Left ventricle myocardium superior (tissue), 1 donor: ENCODE measurements around the gene SCN1B. TPM values are rescaled to one million over a fixed set of nuclear protein-coding genes. Genes with fewer than 3 reads are reported as not detected.

Experiments used
- ATAC-seq: fragments of 200-7000 bp; cut with Tn5 transposase; one replicate; pipeline ENCODE4 v1.9.1; 2020; ENCODE audit warnings: mild to moderate bottlenecking, moderate library complexity
- DNase-seq: peaks from one replicate; pipeline ENCODE4 v3.0.0-alpha.2; 2020
- intact Hi-C: fragments of 100-400 bp; cut with micrococcal nuclease; formaldehyde crosslinking; loops from one replicate; pipeline ENCODE4 v1.11.0; 2022
- total RNA-seq: library from RNA; stranded (reverse); fragmentation: NEBNext Ultra II Directional; extraction: Animal tissue kit (Norgen Biotek cat#: 25700); gene quantifications from one replicate; pipeline ENCODE4 v1.2.1, GENCODE V29; 2021
- donor health status: DM: no; HTN: yes; CAD: no; lungs with severe emphysema.

The SCN1B gene
- total RNA-seq, 1 donor from 2014 or later, result 45.7 TPM

- ATAC-seq (no peak), DNase-seq (no peak)
- intact Hi-C loops, result no loop called here
Measured at GRCh38 chr19:35062942-35063341, 32.7 kb downstream of the SCN1B start.

GRCh38 chr19:35063940-35064818 lies 33.9 kb downstream of the SCN1B start:
- ATAC-seq, result no peak
- no peak for DNase-seq
- intact Hi-C loops, result no loop called here

- intact Hi-C loops, result no loop called here
- DNase-seq (no peak), ATAC-seq (no peak)
Measured at GRCh38 chr19:35065574-35065973, 35.3 kb downstream of the SCN1B start.

- ATAC-seq, result no peak
- intact Hi-C loops, result no loop called here
- no peak for DNase-seq
Measured at GRCh38 chr19:35066121-35066520, 35.9 kb downstream of the SCN1B start.

- DNase-seq, result peak; percentile 94
- ATAC-seq, result peak; percentile 90
- intact Hi-C loops, result no loop called here
Measured at GRCh38 chr19:35066691-35067563, 36.7 kb downstream of the SCN1B start.

GRCh38 chr19:35068941-35069634 lies 38.8 kb downstream of the SCN1B start:
- no peak for DNase-seq
- ATAC-seq, result no peak
- intact Hi-C loops, result no loop called here

GRCh38 chr19:35069696-35070095 lies 39.4 kb downstream of the SCN1B start:
- ATAC-seq, result no peak
- intact Hi-C loops, result no loop called here
- no peak for DNase-seq

- DNase-seq, result no peak
- no peak for ATAC-seq
- intact Hi-C loops, result no loop called here
Measured at GRCh38 chr19:35070471-35070870, 40.2 kb downstream of the SCN1B start.

- intact Hi-C loops, result no loop called here
- ATAC-seq (no peak), DNase-seq (no peak)
Measured at GRCh38 chr19:35073516-35073915, 43.2 kb downstream of the SCN1B start.

- ATAC-seq (no peak), DNase-seq (no peak)
- intact Hi-C loops, result no loop called here
Measured at GRCh38 chr19:35073941-35074340, 43.7 kb downstream of the SCN1B start.

- ATAC-seq, result no peak
- no peak for DNase-seq
- intact Hi-C loops, result no loop called here
Measured at GRCh38 chr19:35074426-35075201, 44.3 kb downstream of the SCN1B start.

- intact Hi-C loops, result no loop called here
- ATAC-seq (no peak), DNase-seq (no peak)
Measured at GRCh38 chr19:35075202-35076025, 45.1 kb downstream of the SCN1B start.

- intact Hi-C loops, result no loop called here
- ATAC-seq (no peak), DNase-seq (no peak)
Measured at GRCh38 chr19:35076026-35076370, 45.7 kb downstream of the SCN1B start.

GRCh38 chr19:35076657-35077056 lies 46.4 kb downstream of the SCN1B start:
- intact Hi-C loops, result no loop called here
- no peak for ATAC-seq
- DNase-seq, result no peak

GRCh38 chr19:35077411-35078223 lies 47.3 kb downstream of the SCN1B start:
- intact Hi-C loops, result no loop called here
- DNase-seq, result no peak
- no peak for ATAC-seq

- ATAC-seq (no peak), DNase-seq (no peak)
- intact Hi-C loops, result no loop called here
Measured at GRCh38 chr19:35079826-35080225, 49.6 kb downstream of the SCN1B start.

- DNase-seq (no peak), ATAC-seq (no peak)
- intact Hi-C loops, result no loop called here
Measured at GRCh38 chr19:35080613-35081170, 50.4 kb downstream of the SCN1B start.
